Neutrophil (primary cell): ENCODE data around the gene RPH3AL.

Experiments used
- H3K27ac ChIP-seq: fragments of 200-600 bp; sonication (generic); 2 replicates; pipeline ENCODE4 v1.5.1; 2016; ENCODE audit warnings: mild to moderate bottlenecking, moderate library complexity
- H3K27me3 ChIP-seq: fragments of 200-600 bp; sonication (generic); 2 replicates; pipeline ENCODE4 v1.6.0; 2016; ENCODE audit warnings: mild to moderate bottlenecking
- H3K36me3 ChIP-seq: fragments of 200-600 bp; sonication (generic); 2 replicates; pipeline ENCODE4 v1.5.1; 2017
- H3K4me1 ChIP-seq, 2 experiments: fragments of 200-600 bp in 1 of 2; sonication (generic) in 1 of 2; 1 replicate in 1 of 2; 2 replicates in 1 of 2; pipeline versions ENCODE4 v1.5.1 to v1.6.1; 2013 to 2016; ENCODE audit warnings: low read depth in 1 of 2, low read length in 1 of 2, mild to moderate bottlenecking in 1 of 2, moderate library complexity in 1 of 2; ENCODE audit not compliant: control insufficient read depth in 1 of 2, insufficient read depth in 1 of 2
- H3K4me3 ChIP-seq, 2 experiments: fragments of 200-600 bp in 1 of 2; sonication (generic) in 1 of 2; 1 replicate in 1 of 2; 2 replicates in 1 of 2; pipeline ENCODE4 v1.5.1; 2013 to 2016; ENCODE audit warnings: low read depth in 1 of 2, low read length in 1 of 2, mild to moderate bottlenecking in 1 of 2, moderate library complexity in 1 of 2
- H3K9me3 ChIP-seq: fragments of 200-600 bp; sonication (generic); 2 replicates; pipeline ENCODE4 v1.5.1; 2016
- CTCF ChIP-seq: fragments of 200-600 bp; sonication (generic); IDR thresholded peaks from 2 replicates; pipeline ENCODE4 v1.5.1; 2016; ENCODE audit warnings: antibody characterized with exemption

RPH3AL gene

GRCh38 chr17:162689-163088 is 189.9 kb downstream of the RPH3AL start:
- H3K36me3 ChIP-seq = peaks cover 23% of the 10 kb centered on the region

More at GRCh38 chr17:162689-163088, 189.9 kb downstream of the RPH3AL start:
- Histone ChIP-seq H3K27ac (no peak overlapping the region), H3K27me3 (no peaks in the 10 kb centered on the region), H3K4me3 (no peak overlapping the region), H3K9me3 (no peaks in the 10 kb centered on the region), H3K4me1 (no peaks in the 10 kb centered on the region)
- TF ChIP-seq CTCF = no peak
